Upper lobe of left lung (tissue), 6 donors: ENCODE results near the gene PDK1. TPM values are rescaled to one million over a fixed set of nuclear protein-coding genes. Genes with fewer than 3 reads are reported as not detected.

Experiments
- ATAC-seq, 2 donors: fragments of 200-7000 bp; cut with Tn5 transposase; one replicate each; pipeline ENCODE4 v1.9.1; 2022; ENCODE audit warnings: mild to moderate bottlenecking in 2 of 2, moderate library complexity in 2 of 2; ENCODE audit not compliant: low FRiP score in 2 of 2
- DNase-seq, 2 donors: peaks; one replicate each; pipeline ENCODE4 v3.0.0-alpha.2; 2019 to 2020
- H3K27ac ChIP-seq, 4 donors: fragments of 200-600 bp; sonication (generic); one replicate each; pipeline ENCODE4 v1.5.1; 2016 to 2019
- H3K27me3 ChIP-seq, 4 donors: fragments of 200-600 bp; sonication (generic); one replicate each; pipeline ENCODE4 v1.5.1; 2017 to 2019
- H3K36me3 ChIP-seq, 4 donors: fragments of 200-600 bp; sonication (generic); one replicate each; pipeline ENCODE4 v1.5.1; 2016 to 2019
- H3K4me1 ChIP-seq, 4 donors: fragments of 200-600 bp; sonication (generic); one replicate each; pipeline ENCODE4 v1.5.1; 2018 to 2019
- H3K4me3 ChIP-seq, 4 donors: fragments of 200-600 bp; sonication (generic); one replicate each; pipeline ENCODE4 v1.5.1; 2017 to 2019; ENCODE audit warnings: mild to moderate bottlenecking in 2 of 4, moderate library complexity in 1 of 4
- H3K9me3 ChIP-seq, 4 donors: fragments of 200-600 bp; sonication (generic); one replicate each; pipeline ENCODE4 v1.5.1; 2018 to 2019
- CTCF ChIP-seq, 6 experiments: fragments of 450-650 bp in 4 of 6; fragments of 200-600 bp in 2 of 6; sonication (generic) in 2 of 6; IDR thresholded peaks; one replicate each; pipeline ENCODE4 v1.5.1; 2016 to 2019; ENCODE audit warnings: antibody characterized with exemption in 6 of 6
- EP300 ChIP-seq, 4 donors: sonication (generic); formaldehyde crosslinking; IDR thresholded peaks; one replicate each; pipeline ENCODE4 v1.5.1; 2017; ENCODE audit warnings: antibody characterized with exemption in 4 of 4, control low read depth in 2 of 4
- POLR2A ChIP-seq, 4 donors: fragments of 450-650 bp; IDR thresholded peaks; one replicate each; pipeline ENCODE4 v1.5.1; 2016 to 2017; ENCODE audit warnings: antibody characterized with exemption in 4 of 4, mild to moderate bottlenecking in 2 of 4
- POLR2AphosphoS5 ChIP-seq, 2 donors: sonication (generic); formaldehyde crosslinking; IDR thresholded peaks; one replicate each; pipeline ENCODE4 v1.5.1; 2017; ENCODE audit warnings: antibody characterized with exemption in 2 of 2
- WGBS, 2 donors: methylation state at CpG; one replicate each; pipeline ENCODE4 v1.1.5; 2017 to 2018; 5-methylcytosine and 5-hydroxymethylcytosine counted together
- total RNA-seq, 6 donors: library from RNA; depleted of rRNA in 4 of 6; stranded (reverse); fragments of >200 nt in 4 of 6; gene quantifications; one replicate each; pipeline versions ENCODE4 v1.1.0 to v1.2.1, GENCODE V29; 2016 to 2021
- donor health status: DM: no; HTN: no; CAD: no; lungs with moderate emphysema.
- donor health status: DM: no; HTN: yes; CAD: no; lungs with severe emphysema.

The PDK1 gene
- total RNA-seq, 6 donors from 2014 or later, result 5.6 to 40.9 (median 13.8) TPM

- Histone ChIP-seq H3K4me3 (no peak overlapping the region), H3K9me3 (no peaks in the 10 kb centered on the region), H3K4me1 (no peaks in the 10 kb centered on the region), H3K27ac (no peak overlapping the region), H3K36me3 (no peaks in the 10 kb centered on the region), H3K27me3 (no peaks in the 10 kb centered on the region)
- DNase-seq (no peak), ATAC-seq (no peak)
- no peak for TF ChIP-seq CTCF (IDR thresholded peaks at IDR 0.05)
- no peak for TF ChIP-seq EP300 (IDR thresholded peaks at IDR 0.05)
- no peak for TF ChIP-seq POLR2A (IDR thresholded peaks at IDR 0.05)
- no peak for TF ChIP-seq POLR2AphosphoS5 (IDR thresholded peaks at IDR 0.05)
Observed at GRCh38 chr2:172640389-172640788, 84.5 kb downstream of the PDK1 start.

GRCh38 chr2:172642301-172643020 is 86.6 kb downstream of the PDK1 start:
- H3K27me3 ChIP-seq, result no peaks in the 10 kb centered on the region
- DNase-seq, result no peak
- 90 to 95% methylated on average over 6 of the region's 6 CpGs for WGBS, 2 donors
- no peak for ATAC-seq
- H3K4me1 ChIP-seq, result no peaks in the 10 kb centered on the region
- no peaks in the 10 kb centered on the region for H3K36me3 ChIP-seq
- H3K9me3 ChIP-seq, result no peaks in the 10 kb centered on the region
- H3K4me3 ChIP-seq, result no peak overlapping the region
- TF ChIP-seq CTCF (IDR thresholded peaks at IDR 0.05), result no peak
- no peak for TF ChIP-seq POLR2A (IDR thresholded peaks at IDR 0.05)
- TF ChIP-seq POLR2AphosphoS5 (IDR thresholded peaks at IDR 0.05), result no peak
- TF ChIP-seq EP300 (IDR thresholded peaks at IDR 0.05), result no peak
- H3K27ac ChIP-seq, result no peak overlapping the region

- WGBS, 2 donors, result 79 to 83% methylated on average over 6 of the region's 6 CpGs
- no peaks in the 10 kb centered on the region for H3K36me3 ChIP-seq
- no peak for DNase-seq
- no peak for ATAC-seq
- no peaks in the 10 kb centered on the region for H3K27me3 ChIP-seq
- TF ChIP-seq POLR2AphosphoS5 (IDR thresholded peaks at IDR 0.05) (no peak), CTCF (IDR thresholded peaks at IDR 0.05) (no peak), EP300 (IDR thresholded peaks at IDR 0.05) (no peak), POLR2A (IDR thresholded peaks at IDR 0.05) (no peak)
- peaks cover 0 to under 1% (median under 1%) of the 10 kb centered on the region in 4 donors for H3K9me3 ChIP-seq
- H3K4me3 ChIP-seq, result no peak overlapping the region
- no peak overlapping the region for H3K27ac ChIP-seq
- H3K4me1 ChIP-seq, result no peaks in the 10 kb centered on the region
Observed at GRCh38 chr2:172643142-172643541, 87.3 kb downstream of the PDK1 start.

- Histone ChIP-seq H3K27ac (no peak overlapping the region), H3K27me3 (no peaks in the 10 kb centered on the region), H3K4me3 (no peak overlapping the region), H3K36me3 (no peaks in the 10 kb centered on the region), H3K9me3 (peaks cover 0 to 5% (median 1%) of the 10 kb centered on the region in 4 donors), H3K4me1 (no peaks in the 10 kb centered on the region)
- WGBS, 2 donors, result 84 to 88% methylated on average over 1 of the region's 1 CpG
- TF ChIP-seq POLR2AphosphoS5 (IDR thresholded peaks at IDR 0.05) (no peak), CTCF (IDR thresholded peaks at IDR 0.05) (no peak), POLR2A (IDR thresholded peaks at IDR 0.05) (no peak), EP300 (IDR thresholded peaks at IDR 0.05) (no peak)
- no peak for ATAC-seq
- DNase-seq, result no peak
Observed at GRCh38 chr2:172647439-172647838, 91.5 kb downstream of the PDK1 start.
